Placental epithelial cell (primary cell): ENCODE measurements around the gene CELSR1. TPM values are rescaled to one million over a fixed set of nuclear protein-coding genes. Genes with fewer than 3 reads are reported as not detected.

Experiments used
- total RNA-seq: library from RNA; depleted of rRNA; stranded (reverse); fragments of >200 nt; gene quantifications from 2 replicates; pipeline ENCODE4 v1.2.3, GENCODE V29; 2012

The CELSR1 gene, protein sequence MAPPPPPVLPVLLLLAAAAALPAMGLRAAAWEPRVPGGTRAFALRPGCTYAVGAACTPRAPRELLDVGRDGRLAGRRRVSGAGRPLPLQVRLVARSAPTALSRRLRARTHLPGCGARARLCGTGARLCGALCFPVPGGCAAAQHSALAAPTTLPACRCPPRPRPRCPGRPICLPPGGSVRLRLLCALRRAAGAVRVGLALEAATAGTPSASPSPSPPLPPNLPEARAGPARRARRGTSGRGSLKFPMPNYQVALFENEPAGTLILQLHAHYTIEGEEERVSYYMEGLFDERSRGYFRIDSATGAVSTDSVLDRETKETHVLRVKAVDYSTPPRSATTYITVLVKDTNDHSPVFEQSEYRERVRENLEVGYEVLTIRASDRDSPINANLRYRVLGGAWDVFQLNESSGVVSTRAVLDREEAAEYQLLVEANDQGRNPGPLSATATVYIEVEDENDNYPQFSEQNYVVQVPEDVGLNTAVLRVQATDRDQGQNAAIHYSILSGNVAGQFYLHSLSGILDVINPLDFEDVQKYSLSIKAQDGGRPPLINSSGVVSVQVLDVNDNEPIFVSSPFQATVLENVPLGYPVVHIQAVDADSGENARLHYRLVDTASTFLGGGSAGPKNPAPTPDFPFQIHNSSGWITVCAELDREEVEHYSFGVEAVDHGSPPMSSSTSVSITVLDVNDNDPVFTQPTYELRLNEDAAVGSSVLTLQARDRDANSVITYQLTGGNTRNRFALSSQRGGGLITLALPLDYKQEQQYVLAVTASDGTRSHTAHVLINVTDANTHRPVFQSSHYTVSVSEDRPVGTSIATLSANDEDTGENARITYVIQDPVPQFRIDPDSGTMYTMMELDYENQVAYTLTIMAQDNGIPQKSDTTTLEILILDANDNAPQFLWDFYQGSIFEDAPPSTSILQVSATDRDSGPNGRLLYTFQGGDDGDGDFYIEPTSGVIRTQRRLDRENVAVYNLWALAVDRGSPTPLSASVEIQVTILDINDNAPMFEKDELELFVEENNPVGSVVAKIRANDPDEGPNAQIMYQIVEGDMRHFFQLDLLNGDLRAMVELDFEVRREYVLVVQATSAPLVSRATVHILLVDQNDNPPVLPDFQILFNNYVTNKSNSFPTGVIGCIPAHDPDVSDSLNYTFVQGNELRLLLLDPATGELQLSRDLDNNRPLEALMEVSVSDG (N-terminal part only)
- total RNA-seq, result 78.5 and 135 TPM in 2 replicates

GRCh38 chr22:46537225-46537945 is at the start of gene CELSR1:
Gene CELSR1 (minus strand): TSS chr22:46537620. CDS start chr22:46537170, 450 bp downstream.

GRCh38 chr22:46335201-46336118 is 202.0 kb downstream of the CELSR1 start, which contains the start of gene TRMU:
Gene TRMU (plus strand): TSS chr22:46335714. CDS start chr22:46335765, 51 bp downstream.

Other genes starting within 250 kb of the CELSR1 start
- gene GTSE1, start 240.8 kb downstream of the CELSR1 start, total RNA-seq, result 3.1 and 7.6 TPM in 2 replicates
- gene TRMU, start 201.9 kb downstream of the CELSR1 start, total RNA-seq, result 19.2 and 30.6 TPM in 2 replicates
- gene GRAMD4, start 82.8 kb upstream of the CELSR1 start, total RNA-seq, result 12.2 and 20.4 TPM in 2 replicates
- gene CERK, start 200.6 kb upstream of the CELSR1 start, total RNA-seq, result 22.4 and 24.5 TPM in 2 replicates
- gene TBC1D22A, start 225.0 kb upstream of the CELSR1 start, total RNA-seq, result 35.3 and 40.0 TPM in 2 replicates